ENCODE results near the gene PPEF2. TPM values are rescaled to one million over a fixed set of nuclear protein-coding genes. Genes with fewer than 3 reads are reported as not detected.
"Not testable (repeated sequence)": the region's sequence is repeated elsewhere in the genome, so short reads cannot be mapped to it uniquely, and the experiment has no call there.

The PPEF2 gene
- total RNA-seq, 4 donors from 2014 or later = not detected

GRCh38 chr4:75848891-75849290, 53.4 kb downstream of the PPEF2 start:
- intact Hi-C loops (cut with DNase I) = no loop called here
- TF ChIP-seq CTCF (IDR thresholded peaks at IDR 0.05) = no peak
- TF ChIP-seq POLR2A (IDR thresholded peaks at IDR 0.05) = no peak

GRCh38 chr4:75848171-75848760, 54.0 kb downstream of the PPEF2 start:
- H3K4me3 ChIP-seq (replicated peaks in 1 of 3); H3K36me3 ChIP-seq; H3K9me3 ChIP-seq; H3K27me3 ChIP-seq; intact Hi-C loops (cut with DNase I): not testable (repeated sequence)
- H3K27ac ChIP-seq = peak overlapping the region; percentile 69 to 80 (median 70)
- H3K4me1 ChIP-seq = peaks cover 27 to 36% of the 10 kb centered on the region in 2 donors
- 21 to 23% methylated on average over 13 to 14 of the region's 14 CpGs for WGBS, 2 donors
- peak; percentile 33 to 82 (median 68) for TF ChIP-seq CTCF (IDR thresholded peaks at IDR 0.05)
- DNase-seq = peak; percentile 45 to 51

More at GRCh38 chr4:75848891-75849290, 53.4 kb downstream of the PPEF2 start:
- peaks cover 24 to 31% of the 10 kb centered on the region in 2 donors for H3K4me1 ChIP-seq
- H3K36me3 ChIP-seq = no peaks in the 10 kb centered on the region
- 77 to 91% methylated on average over 4 of the region's 4 CpGs for WGBS, 2 donors
- H3K27me3 ChIP-seq = no peaks in the 10 kb centered on the region
- H3K4me3 ChIP-seq (replicated peaks in 1 of 3) = no peak overlapping the region
- H3K9me3 ChIP-seq = no peaks in the 10 kb centered on the region
- no peak for DNase-seq
- H3K27ac ChIP-seq = no peak overlapping the region

GRCh38 chr4:75845992-75846391, 56.3 kb downstream of the PPEF2 start:
- Histone ChIP-seq H3K27me3 (no peaks in the 10 kb centered on the region), H3K36me3 (no peaks in the 10 kb centered on the region), H3K27ac (peak overlapping the region in 2 of 3 donors; percentile 15 to 70), H3K4me3 (replicated peaks in 1 of 3) (no peak overlapping the region), H3K4me1 (peaks cover 38 to 49% of the 10 kb centered on the region in 2 donors), H3K9me3 (no peaks in the 10 kb centered on the region)
- intact Hi-C loops (cut with DNase I) = no loop called here
- TF ChIP-seq POLR2A (IDR thresholded peaks at IDR 0.05) (no peak), CTCF (IDR thresholded peaks at IDR 0.05) (no peak)
- no peak for DNase-seq
- WGBS, 2 donors = 80 to 82% methylated on average over 2 of the region's 2 CpGs

GRCh38 chr4:75844151-75844662, 58.0 kb downstream of the PPEF2 start:
- 88 to 96% methylated on average over 3 of the region's 3 CpGs for WGBS, 2 donors
- no peaks in the 10 kb centered on the region for H3K27me3 ChIP-seq
- no peak for TF ChIP-seq POLR2A (IDR thresholded peaks at IDR 0.05)
- TF ChIP-seq CTCF (IDR thresholded peaks at IDR 0.05) = peak in 1 of 6 experiments; percentile 3
- no peak overlapping the region for H3K4me3 ChIP-seq (replicated peaks in 1 of 3)
- DNase-seq = peak in 1 of 2 donors; percentile 23
- H3K27ac ChIP-seq = peak overlapping the region; percentile 31 to 89 (median 86)
- intact Hi-C loops (cut with DNase I) = no loop called here
- no peaks in the 10 kb centered on the region for H3K36me3 ChIP-seq
- H3K9me3 ChIP-seq = no peaks in the 10 kb centered on the region
- H3K4me1 ChIP-seq = peaks cover 41 to 52% of the 10 kb centered on the region in 2 donors

- Histone ChIP-seq H3K9me3 (no peaks in the 10 kb centered on the region), H3K36me3 (no peaks in the 10 kb centered on the region), H3K27ac (peak overlapping the region; percentile 31 to 89 (median 86)), H3K4me3 (replicated peaks in 1 of 3) (no peak overlapping the region), H3K27me3 (no peaks in the 10 kb centered on the region), H3K4me1 (peaks cover 41 to 52% of the 10 kb centered on the region in 2 donors)
- 91 to 97% methylated on average over 4 of the region's 4 CpGs for WGBS, 2 donors
- intact Hi-C loops (cut with DNase I) = no loop called here
- TF ChIP-seq POLR2A (IDR thresholded peaks at IDR 0.05) (no peak), CTCF (IDR thresholded peaks at IDR 0.05) (no peak)
- no peak for DNase-seq
These were observed 58.7 kb downstream of the PPEF2 start for GRCh38 chr4:75843596-75843995.

Measured in thyroid gland (tissue), 4 donors.